Heart right ventricle (tissue), 16 donors: Measurements from ENCODE around the gene ANAPC16. TPM values are rescaled to one million over a fixed set of nuclear protein-coding genes. Genes with fewer than 3 reads are reported as not detected.

Experiments used
- ATAC-seq, 8 donors: fragments of 200-7000 bp; cut with Tn5 transposase; one replicate each; pipeline ENCODE4 v1.9.1; 2020; ENCODE audit warnings: mild to moderate bottlenecking in 8 of 8, moderate library complexity in 8 of 8, moderate number of reproducible peaks in 1 of 8
- DNase-seq, 2 donors: peaks; one replicate each; pipeline ENCODE4 v3.0.0-alpha.2; 2020
- H3K27ac ChIP-seq, 10 donors: fragments of 200-600 bp; sonication (generic) in 2 of 10; one replicate each; pipeline versions ENCODE4 v1.5.0 to v1.8.0; 2020 to 2022; ENCODE audit warnings: mild to moderate bottlenecking in 3 of 10
- H3K27me3 ChIP-seq, 7 donors: fragments of 200-600 bp; one replicate each; pipeline ENCODE4 v1.8.0; 2021 to 2022; ENCODE audit warnings: mild to moderate bottlenecking in 2 of 7
- H3K36me3 ChIP-seq, 9 donors: fragments of 200-600 bp; sonication (generic) in 1 of 9; one replicate each; pipeline versions ENCODE4 v1.5.0 to v1.8.0; 2020 to 2022; ENCODE audit warnings: mild to moderate bottlenecking in 2 of 9
- H3K4me1 ChIP-seq, 9 donors: fragments of 200-600 bp; sonication (generic) in 1 of 9; one replicate each; pipeline versions ENCODE4 v1.5.0 to v1.8.0; 2020 to 2022; ENCODE audit warnings: mild to moderate bottlenecking in 4 of 9
- H3K4me3 ChIP-seq, 10 donors: fragments of 200-600 bp; sonication (generic) in 2 of 10; one replicate each; pipeline versions ENCODE4 v1.5.0 to v1.8.0; 2020 to 2022; ENCODE audit warnings: mild to moderate bottlenecking in 7 of 10, moderate library complexity in 2 of 10
- H3K9me3 ChIP-seq, 11 donors: fragments of 200-600 bp in 10 of 11; sonication (generic) in 2 of 11; one replicate each; pipeline versions ENCODE4 v1.5.0 to v1.8.0; 2013 to 2022; ENCODE audit warnings: mild to moderate bottlenecking in 2 of 11, control low read depth in 1 of 11, moderate library complexity in 1 of 11
- CTCF ChIP-seq, 9 donors: fragments of 200-600 bp; sonication (generic) in 2 of 9; IDR thresholded peaks; one replicate each; pipeline versions ENCODE4 v1.5.0 to v1.8.0; 2021 to 2022; ENCODE audit warnings: antibody characterized with exemption in 9 of 9, mild to moderate bottlenecking in 5 of 9, moderate library complexity in 1 of 9
- WGBS, 2 donors: extraction: QIAGEN DNeasy Blood & Tissue Kit; methylation state at CpG; one replicate each; pipeline ENCODE4 v1.1.7; 2013; ENCODE audit warnings: inconsistent platforms in 1 of 2; 5-methylcytosine and 5-hydroxymethylcytosine counted together
- intact Hi-C, 10 donors: fragments of 100-400 bp; cut with DNase I; formaldehyde crosslinking; loops; one replicate each; pipeline versions ENCODE4 v1.11.1 to v1.14.2; 2022
- polyA plus RNA-seq, 2 donors: library from polyadenylated mRNA; stranded (reverse); fragments of 200-250 nt; gene quantifications; one replicate each; pipeline ENCODE4 v1.2.3, GENCODE V29; 2013
- total RNA-seq, 10 donors: library from RNA; stranded (reverse); fragmentation: NEBNext Ultra II Directional in 3 of 10; extraction: Animal tissue kit (Norgen Biotek cat#: 25700) in 3 of 10; gene quantifications; one replicate each; pipeline versions ENCODE4 v1.2.1 to v1.2.4, GENCODE V29; 2021 to 2023
- donor health status: Arrhythmogenic right ventricular cardiomyopathy.
- donor health status: ischemic (EF 13 %, LVEDD 7.1; RV severe dilation, severe dysfunction).
- donor health status: healthy with polysubstance abuse.
- donor health status: DM: no; HTN: yes; CAD: no.
- donor health status: DM: no; HTN: no; CAD: no.
- donor health status: ischemic (EF 25% LVEDD 6.9; RV normal size, moderate dysfunction).
- donor health status: ischemic (EF 25% LVEDD 5.7; RV mildly dilated, moderate dysfunction).
- donor health status: healthy.
- donor health status: DM: yes; HTN: yes; CAD: no.
- donor health status: Ischemic cardiomyopathy.
- donor health status: ischemic (EF 35%, LVEDD 5.7; RV mildly dilated, moderate dysfunction).
- donor health status: nonischemic (EF 11% LVEDD 7.7; RV severe dilation, severe dysfunction).
- donor health status: DM: yes; HTN: yes; CAD: no.
- donor health status: PGD.
- donor health status: ischemic (EF 29% LVEDD 5.4; RV normal size, mild dysfunction).
- donor health status: nonischemic (EF 23%, LVEDD 6.1; RV moderate dilation, normal function).

The ANAPC16 gene
- total and polyA plus RNA-seq, 12 donors = 129 to 246 (median 206) TPM

- DNase-seq (no peak), ATAC-seq (no peak)
- H3K9me3 ChIP-seq = no peaks in the 10 kb centered on the region
- no peaks in the 10 kb centered on the region for H3K27me3 ChIP-seq
- intact Hi-C loops = loop anchor here in 5 of 10 donors (1.0 to 5.0 kb wide), 4 partner anchors 21 to 51 kb away; no protein-coding TSS in a partner anchor
- no peak for TF ChIP-seq CTCF (IDR thresholded peaks at IDR 0.05)
- H3K36me3 ChIP-seq = peaks cover 0 to 24% (median 11%) of the 10 kb centered on the region in 9 donors
- H3K4me3 ChIP-seq = peak overlapping the region; percentile 55 to 96 (median 82)
- peaks cover 0 to 47% (median 39%) of the 10 kb centered on the region in 9 donors for H3K4me1 ChIP-seq
- H3K27ac ChIP-seq = peak overlapping the region; percentile 93 to 100 (median 98)
- 41 to 43% methylated on average over 4 of the region's 4 CpGs for WGBS, 2 donors
Measured at GRCh38 chr10:72276013-72276387, 60.2 kb downstream of the ANAPC16 start.

GRCh38 chr10:72276421-72277339, 60.9 kb downstream of the ANAPC16 start:
- Histone ChIP-seq H3K36me3 (peaks cover 0 to 24% (median 11%) of the 10 kb centered on the region in 9 donors), H3K4me3 (peak overlapping the region; percentile 55 to 96 (median 82)), H3K4me1 (peaks cover 0 to 46% (median 39%) of the 10 kb centered on the region in 9 donors), H3K27ac (peak overlapping the region; percentile 93 to 100 (median 98)), H3K27me3 (no peaks in the 10 kb centered on the region), H3K9me3 (no peaks in the 10 kb centered on the region)
- TF ChIP-seq CTCF (IDR thresholded peaks at IDR 0.05) = no peak
- WGBS, 2 donors = 61 to 66% methylated on average over 6 of the region's 6 CpGs
- intact Hi-C loops = loop anchor here in 5 of 10 donors (1.0 to 5.0 kb wide), 4 partner anchors 21 to 51 kb away; no protein-coding TSS in a partner anchor
- DNase-seq = no peak
- no peak for ATAC-seq

GRCh38 chr10:72277340-72277995, 61.7 kb downstream of the ANAPC16 start:
- peaks cover 0 to 24% (median 11%) of the 10 kb centered on the region in 9 donors for H3K36me3 ChIP-seq
- peaks cover 0 to 42% (median 32%) of the 10 kb centered on the region in 9 donors for H3K4me1 ChIP-seq
- TF ChIP-seq CTCF (IDR thresholded peaks at IDR 0.05) = no peak
- intact Hi-C loops = loop anchor here in 5 of 10 donors (5.0 kb wide), 3 partner anchors 40 to 50 kb away; no protein-coding TSS in a partner anchor
- WGBS, 2 donors = 81 to 86% methylated on average over 5 of the region's 5 CpGs
- DNase-seq = no peak
- ATAC-seq = no peak
- no peaks in the 10 kb centered on the region for H3K9me3 ChIP-seq
- no peaks in the 10 kb centered on the region for H3K27me3 ChIP-seq
- H3K4me3 ChIP-seq = no peak overlapping the region
- H3K27ac ChIP-seq = peak overlapping the region in 8 of 10 donors; percentile 11 to 100 (median 36)
